Neuron (in vitro differentiated cells): Measurements from ENCODE around the gene SRSF7.

Experiments
- H2AFZ ChIP-seq: one replicate; pipeline ENCODE4 v1.6.1; 2013; ENCODE audit warnings: low read depth, mild to moderate bottlenecking, inconsistent platforms, low read length, moderate library complexity
- H3K27me3 ChIP-seq: one replicate; pipeline ENCODE4 v1.6.1; 2013; ENCODE audit warnings: low read length; ENCODE audit not compliant: insufficient read depth
- H3K36me3 ChIP-seq: one replicate; pipeline ENCODE4 v1.6.1; 2013; ENCODE audit warnings: low read length; ENCODE audit not compliant: insufficient read depth
- H3K4me1 ChIP-seq: one replicate; pipeline ENCODE4 v1.6.1; 2013; ENCODE audit warnings: low read length; ENCODE audit not compliant: insufficient read depth
- H3K4me3 ChIP-seq: 2 replicates; pipeline ENCODE4 v1.5.1; 2013; ENCODE audit warnings: mild to moderate bottlenecking, low read length, moderate library complexity
- H3K9me3 ChIP-seq: one replicate; pipeline ENCODE4 v1.6.1; 2013; ENCODE audit warnings: low read length

The SRSF7 gene

DNA sequence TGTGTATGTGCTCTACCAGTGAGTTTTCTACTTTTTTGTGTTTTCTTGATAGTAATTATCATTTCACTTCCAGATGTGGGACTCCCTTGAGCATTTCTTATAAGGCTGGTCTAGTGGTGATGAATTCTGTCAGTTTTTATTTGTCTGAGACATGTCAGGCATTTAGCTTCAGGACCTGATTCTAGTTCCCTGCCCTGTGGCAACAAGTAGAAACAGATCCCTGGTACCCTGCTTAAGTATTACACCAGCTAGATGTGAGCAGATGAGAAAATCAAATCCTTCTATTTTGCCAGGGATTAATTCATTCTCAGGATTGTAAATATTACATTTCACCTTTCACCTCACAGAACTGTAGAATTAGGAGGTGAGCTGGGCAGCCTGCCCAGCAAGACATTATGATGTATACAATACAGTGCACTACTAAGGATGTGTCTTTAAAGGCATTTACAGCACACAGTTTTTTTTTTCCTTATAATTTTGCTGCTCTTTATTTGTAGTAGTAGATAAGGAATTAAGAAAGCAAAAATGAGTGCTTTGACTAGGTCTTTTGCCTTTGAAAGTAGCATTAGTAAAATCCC, 50.2 kb downstream of the SRSF7 start:
- Histone ChIP-seq H3K9me3 (no peaks in the 10 kb centered on the region), H3K27me3 (no peaks in the 10 kb centered on the region), H2AFZ (no peak overlapping the region), H3K36me3 (no peaks in the 10 kb centered on the region), H3K4me3 (no peak overlapping the region), H3K4me1 (no peaks in the 10 kb centered on the region)

GRCh38 chr2:38700113-38700785, 50.9 kb downstream of the SRSF7 start:
- H3K27me3 ChIP-seq: no peaks in the 10 kb centered on the region
- no peak overlapping the region for H3K4me3 ChIP-seq
- no peaks in the 10 kb centered on the region for H3K36me3 ChIP-seq

GRCh38 chr2:38698467-38699003, 52.6 kb downstream of the SRSF7 start:
- H3K4me3 ChIP-seq: no peak overlapping the region
- no peaks in the 10 kb centered on the region for H3K9me3 ChIP-seq
- H2AFZ ChIP-seq: no peak overlapping the region
- H3K4me1 ChIP-seq: no peaks in the 10 kb centered on the region
- H3K36me3 ChIP-seq: no peaks in the 10 kb centered on the region
- H3K27me3 ChIP-seq: no peaks in the 10 kb centered on the region

More at GRCh38 chr2:38700113-38700785, 50.9 kb downstream of the SRSF7 start:
- Histone ChIP-seq H3K4me1 (no peaks in the 10 kb centered on the region), H3K9me3 (no peaks in the 10 kb centered on the region), H2AFZ (no peak overlapping the region)

DNA sequence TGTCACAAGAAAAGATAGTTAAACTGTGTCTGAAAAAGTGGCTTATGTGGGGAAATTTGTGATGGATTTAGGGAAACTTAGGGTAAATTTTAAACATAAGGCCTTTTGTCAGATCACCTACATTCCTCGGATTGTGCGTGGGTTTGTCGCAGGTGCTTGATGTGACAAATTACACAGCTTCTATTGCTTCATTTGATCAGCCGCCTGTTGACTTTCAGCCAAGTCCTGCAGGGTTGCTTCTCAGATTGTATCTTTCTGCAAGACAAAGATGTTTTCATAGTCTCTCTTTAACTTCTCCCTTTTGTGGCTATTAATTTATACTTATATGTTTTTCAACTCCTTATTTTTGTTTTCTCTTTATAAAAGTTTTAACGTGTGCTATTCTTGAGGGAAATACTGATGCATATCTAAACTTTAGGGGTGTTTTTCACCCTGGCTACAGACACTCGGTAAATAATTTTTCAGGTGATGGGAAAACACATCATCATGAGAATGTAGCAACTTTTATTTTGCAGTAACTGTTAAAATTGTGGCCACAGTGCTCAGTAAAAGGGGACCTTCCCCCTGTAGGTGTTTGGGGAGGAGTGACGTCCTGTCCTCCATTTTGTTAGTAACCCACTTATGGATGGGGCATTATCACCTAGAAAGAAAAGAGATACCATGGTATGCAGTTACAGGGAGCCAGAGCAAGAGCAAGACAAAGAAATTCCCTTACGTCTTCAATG, 53.9 kb downstream of the SRSF7 start:
- no peaks in the 10 kb centered on the region for H3K36me3 ChIP-seq
- H3K9me3 ChIP-seq: no peaks in the 10 kb centered on the region
- no peaks in the 10 kb centered on the region for H3K4me1 ChIP-seq
- no peaks in the 10 kb centered on the region for H3K27me3 ChIP-seq
- H3K4me3 ChIP-seq: no peak overlapping the region
- no peak overlapping the region for H2AFZ ChIP-seq
